NB4 (cell line): ENCODE results near the gene IMMP2L.

Source experiments
- DNase-seq: peaks from one replicate; pipeline ENCODE4 v3.0.0; 2010; ENCODE audit warnings: low read depth
- H3K4me3 ChIP-seq: one replicate; pipeline ENCODE4 v1.5.1; 2011; ENCODE audit warnings: mild to moderate bottlenecking, low read depth, low read length, moderate library complexity
- MAX ChIP-seq: IDR thresholded peaks from 2 replicates; pipeline ENCODE4 v1.6.1; 2011; ENCODE audit warnings: low read depth, low read length
- MYC ChIP-seq: IDR thresholded peaks from 2 replicates; pipeline ENCODE4 v1.6.1; 2011; ENCODE audit warnings: low read depth, low read length
- POLR2A ChIP-seq: IDR thresholded peaks from 2 replicates; pipeline ENCODE4 v1.6.1; 2011; ENCODE audit warnings: mild to moderate bottlenecking; ENCODE audit not compliant: insufficient read length; ENCODE audit errors: extremely low read depth
- TF ChIP-seq, protein P1 (sequence below): IDR thresholded peaks from one replicate; pipeline ENCODE4 v1.5.1; 2012; ENCODE audit warnings: low read depth, low read length

Gene IMMP2L

DNA sequence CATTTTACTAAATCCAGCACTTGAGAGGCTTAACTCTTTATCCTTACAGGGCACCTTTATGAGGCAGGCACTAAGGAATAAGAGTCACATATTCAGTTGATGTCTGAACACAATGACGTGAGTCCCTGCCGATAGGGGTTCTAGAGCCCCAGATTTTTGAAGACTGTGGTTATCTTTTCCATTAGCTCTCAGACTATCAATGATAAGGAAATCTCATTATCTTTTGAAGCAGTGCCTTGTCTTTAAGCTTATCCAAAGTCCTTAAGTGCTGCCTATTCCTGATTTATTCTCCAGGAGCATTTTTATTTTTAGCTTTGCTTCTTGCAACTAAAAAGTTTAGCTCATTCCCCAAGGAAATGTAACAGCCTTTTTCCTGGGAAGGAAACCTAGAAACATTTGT is 915.5 kb downstream of the IMMP2L start:
- H3K4me3 ChIP-seq = no peak overlapping the region
- no peak for DNase-seq
- TF ChIP-seq, protein P1, sequence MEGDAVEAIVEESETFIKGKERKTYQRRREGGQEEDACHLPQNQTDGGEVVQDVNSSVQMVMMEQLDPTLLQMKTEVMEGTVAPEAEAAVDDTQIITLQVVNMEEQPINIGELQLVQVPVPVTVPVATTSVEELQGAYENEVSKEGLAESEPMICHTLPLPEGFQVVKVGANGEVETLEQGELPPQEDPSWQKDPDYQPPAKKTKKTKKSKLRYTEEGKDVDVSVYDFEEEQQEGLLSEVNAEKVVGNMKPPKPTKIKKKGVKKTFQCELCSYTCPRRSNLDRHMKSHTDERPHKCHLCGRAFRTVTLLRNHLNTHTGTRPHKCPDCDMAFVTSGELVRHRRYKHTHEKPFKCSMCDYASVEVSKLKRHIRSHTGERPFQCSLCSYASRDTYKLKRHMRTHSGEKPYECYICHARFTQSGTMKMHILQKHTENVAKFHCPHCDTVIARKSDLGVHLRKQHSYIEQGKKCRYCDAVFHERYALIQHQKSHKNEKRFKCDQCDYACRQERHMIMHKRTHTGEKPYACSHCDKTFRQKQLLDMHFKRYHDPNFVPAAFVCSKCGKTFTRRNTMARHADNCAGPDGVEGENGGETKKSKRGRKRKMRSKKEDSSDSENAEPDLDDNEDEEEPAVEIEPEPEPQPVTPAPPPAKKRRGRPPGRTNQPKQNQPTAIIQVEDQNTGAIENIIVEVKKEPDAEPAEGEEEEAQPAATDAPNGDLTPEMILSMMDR = no peak
- no peak for TF ChIP-seq MAX
- no peak for TF ChIP-seq MYC
- no peak for TF ChIP-seq POLR2A

- no peak overlapping the region for H3K4me3 ChIP-seq
- TF ChIP-seq MAX (no peak), POLR2A (no peak), MYC (no peak)
- DNase-seq = no peak
These were observed 916.7 kb downstream of the IMMP2L start for GRCh38 chr7:110645616-110646015.

DNA sequence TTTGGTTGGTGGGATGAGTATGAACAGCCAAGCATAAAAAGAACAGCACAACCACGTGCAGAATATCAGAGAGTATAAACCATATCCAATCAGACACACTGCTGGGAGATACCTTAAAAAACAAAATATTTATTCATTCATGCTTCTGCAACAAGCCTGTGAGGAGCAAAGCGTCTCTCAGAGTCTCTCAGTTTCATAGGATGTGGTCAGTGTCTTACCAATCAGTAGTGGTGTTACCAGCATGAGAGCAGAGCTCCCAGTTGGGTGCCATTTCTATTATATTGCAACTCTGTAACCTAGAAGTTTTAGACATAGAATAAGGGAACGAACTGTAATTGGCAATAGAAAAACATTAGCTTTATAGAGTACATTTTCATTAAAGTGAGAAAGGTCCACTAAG is 917.2 kb downstream of the IMMP2L start:
- TF ChIP-seq MAX (no peak), POLR2A (no peak), MYC (no peak)
- DNase-seq = no peak

GRCh38 chr7:110637252-110637651 is 925.0 kb downstream of the IMMP2L start:
- H3K4me3 ChIP-seq = no peak overlapping the region
- no peak for DNase-seq
- TF ChIP-seq, protein P1 = no peak
- TF ChIP-seq POLR2A (no peak), MAX (no peak), MYC (no peak)

More for the DNA sequence above, 917.2 kb downstream of the IMMP2L start:
- H3K4me3 ChIP-seq = no peak overlapping the region

- TF ChIP-seq, protein P1 = no peak
- TF ChIP-seq MAX (no peak), POLR2A (no peak), MYC (no peak)
- DNase-seq = no peak
- H3K4me3 ChIP-seq = no peak overlapping the region
These were observed 929.0 kb downstream of the IMMP2L start for GRCh38 chr7:110633313-110633712.

GRCh38 chr7:110626414-110626813 is 935.9 kb downstream of the IMMP2L start:
- TF ChIP-seq POLR2A = no peak
- DNase-seq = no peak
- H3K4me3 ChIP-seq = no peak overlapping the region

- DNase-seq = no peak
- H3K4me3 ChIP-seq = no peak overlapping the region
- TF ChIP-seq POLR2A (no peak), MAX (no peak)
- TF ChIP-seq, protein P1 = no peak
These were observed 937.0 kb downstream of the IMMP2L start for GRCh38 chr7:110625294-110625693.
